Neural cell (in vitro differentiated cells): Measurements from ENCODE around the gene MLLT1. TPM values are rescaled to one million over a fixed set of nuclear protein-coding genes. Genes with fewer than 3 reads are reported as not detected.

Experiments used
- H2AFZ ChIP-seq: fragments of 200-600, 300-800 bp; sonication (generic), shearing (Covaris generic); 2 replicates; pipeline ENCODE4 v1.6.0; 2014; ENCODE audit warnings: low read depth, mild to moderate bottlenecking, antibody characterized with exemption, low read length, moderate library complexity
- H3F3A ChIP-seq: fragments of 200-600 bp; shearing (Covaris generic); 2 replicates; pipeline ENCODE4 v1.6.1; 2016; ENCODE audit warnings: mild to moderate bottlenecking, moderate library complexity, mixed read lengths, antibody characterized with exemption, low read length; ENCODE audit not compliant: insufficient read depth, poor library complexity, severe bottlenecking
- H3K27ac ChIP-seq: fragments of 200-600, 300-800 bp; sonication (generic), shearing (Covaris generic); 2 replicates; pipeline ENCODE4 v1.5.1; 2014; ENCODE audit warnings: mild to moderate bottlenecking, low read length, moderate library complexity
- H3K27me3 ChIP-seq: fragments of 300-800, 200-600 bp; sonication (generic), shearing (Covaris generic); 2 replicates; pipeline ENCODE4 v1.6.0; 2014; ENCODE audit warnings: mild to moderate bottlenecking, low read depth, low read length, moderate library complexity; ENCODE audit not compliant: insufficient read depth
- H3K36me3 ChIP-seq: fragments of 300-800, 200-600 bp; sonication (generic), shearing (Covaris generic); 2 replicates; pipeline ENCODE4 v1.5.1; 2014; ENCODE audit warnings: mild to moderate bottlenecking, antibody characterized with exemption, low read length, moderate library complexity; ENCODE audit not compliant: insufficient read depth
- H3K4me2 ChIP-seq: fragments of 300-800, 200-600 bp; sonication (generic), shearing (Covaris generic); 2 replicates; pipeline ENCODE4 v1.6.0; 2014; ENCODE audit warnings: mild to moderate bottlenecking, low read length
- H3K4me3 ChIP-seq: fragments of 300-800, 200-600 bp; sonication (generic), shearing (Covaris generic); 2 replicates; pipeline ENCODE4 v1.5.1; 2014; ENCODE audit warnings: mild to moderate bottlenecking, low read length, moderate library complexity
- H3K79me2 ChIP-seq: fragments of 200-600 bp; shearing (Covaris generic); replicated peaks from 2 replicates; pipeline ENCODE4 v1.6.0; 2014; ENCODE audit warnings: mild to moderate bottlenecking, low read length, moderate library complexity; ENCODE audit not compliant: insufficient read depth
- H3K9ac ChIP-seq: fragments of 300-800, 200-600 bp; sonication (generic), shearing (Covaris generic); 2 replicates; pipeline ENCODE4 v1.6.1; 2016; ENCODE audit warnings: mild to moderate bottlenecking, low read length, mixed read lengths
- H3K9me2 ChIP-seq: fragments of 200-600 bp; shearing (Covaris generic); 2 replicates; pipeline ENCODE4 v1.6.1; 2016; ENCODE audit warnings: mild to moderate bottlenecking, low read length, mixed read lengths; ENCODE audit not compliant: insufficient read depth
- H3K9me3 ChIP-seq: fragments of 200-600, 300-800 bp; sonication (generic), shearing (Covaris generic); 2 replicates; pipeline ENCODE4 v1.6.1; 2016; ENCODE audit warnings: mild to moderate bottlenecking, mixed run types, low read length, moderate library complexity, mixed read lengths
- H4K20me1 ChIP-seq: fragments of 200-600 bp; shearing (Covaris generic); 2 replicates; pipeline ENCODE4 v1.6.1; 2016; ENCODE audit warnings: mild to moderate bottlenecking, mixed run types; ENCODE audit not compliant: insufficient read depth
- CTCF ChIP-seq: fragments of 450-650 bp; IDR thresholded peaks from 2 replicates; pipeline ENCODE4 v1.5.1; 2014; ENCODE audit warnings: antibody characterized with exemption, mild to moderate bottlenecking, moderate library complexity; ENCODE audit not compliant: poor library complexity, severe bottlenecking
- EP300 ChIP-seq: fragments of 450-650 bp; conservative IDR thresholded peaks from 2 replicates; pipeline ENCODE4 v1.6.1; 2014; ENCODE audit warnings: antibody characterized with exemption, mild to moderate bottlenecking, moderate library complexity; ENCODE audit not compliant: poor library complexity, severe bottlenecking
- EZH2 ChIP-seq: fragments of 200-600, 300-800 bp; shearing (Covaris generic), sonication (generic); IDR thresholded peaks from 2 replicates; pipeline ENCODE4 v1.6.1; 2014; ENCODE audit warnings: antibody characterized with exemption, low read length, borderline replicate concordance, mild to moderate bottlenecking; ENCODE audit not compliant: insufficient read depth, poor library complexity, severe bottlenecking
- MXI1 ChIP-seq: fragments of 450-650 bp; conservative IDR thresholded peaks from 2 replicates; pipeline ENCODE4 v1.6.1; 2014; ENCODE audit warnings: antibody characterized with exemption, mild to moderate bottlenecking; ENCODE audit not compliant: poor library complexity, severe bottlenecking
- POLR2AphosphoS5 ChIP-seq: IDR thresholded peaks from 2 replicates; pipeline ENCODE4 v1.6.1; 2012
- RAD21 ChIP-seq: fragments of 450-650 bp; conservative IDR thresholded peaks from 2 replicates; pipeline ENCODE4 v1.6.1; 2014; ENCODE audit warnings: antibody characterized with exemption, mild to moderate bottlenecking, moderate library complexity
- REST ChIP-seq: IDR thresholded peaks from 2 replicates; pipeline ENCODE4 v1.6.1; 2012; ENCODE audit warnings: borderline replicate concordance
- SMC3 ChIP-seq: fragments of 450-650 bp; conservative IDR thresholded peaks from 2 replicates; pipeline ENCODE4 v1.6.1; 2014; ENCODE audit warnings: antibody characterized with exemption, mild to moderate bottlenecking, moderate library complexity; ENCODE audit not compliant: poor library complexity
- TAF1 ChIP-seq: IDR thresholded peaks from 2 replicates; pipeline ENCODE4 v1.6.1; 2012; ENCODE audit warnings: low read depth
- polyA plus RNA-seq: library from polyadenylated mRNA; depleted of rRNA; stranded (reverse); fragments of >200 nt; gene quantifications from 2 replicates; pipeline ENCODE4 v1.2.3, GENCODE V29; 2014

MLLT1 gene
- polyA plus RNA-seq, 1 donor from 2014 or later: 34.0 TPM

GRCh38 chr19:6220385-6221191, 59.2 kb downstream of the MLLT1 start (continued):
- no peak for TF ChIP-seq REST

GRCh38 chr19:6219586-6220290, 60.0 kb downstream of the MLLT1 start:
- no peak overlapping the region for H2AFZ ChIP-seq
- H3K9me3 ChIP-seq: no peaks in the 10 kb centered on the region
- H3K9ac ChIP-seq: no peak overlapping the region

More at GRCh38 chr19:6219586-6220290, 60.0 kb downstream of the MLLT1 start:
- no peak overlapping the region for H3K27ac ChIP-seq
- no peak overlapping the region for H3K4me2 ChIP-seq
- H4K20me1 ChIP-seq: no peaks in the 10 kb centered on the region
- no peak for TF ChIP-seq RAD21
- TF ChIP-seq EP300: no peak
- TF ChIP-seq EZH2: no peak
- TF ChIP-seq REST: no peak
- no peak for TF ChIP-seq SMC3
- no peak for TF ChIP-seq POLR2AphosphoS5
- TF ChIP-seq TAF1: no peak
- no peak for TF ChIP-seq CTCF
- no peak for TF ChIP-seq MXI1
- peaks cover 14% of the 10 kb centered on the region for H3K79me2 ChIP-seq
- H3F3A ChIP-seq: no peaks in the 10 kb centered on the region
- H3K27me3 ChIP-seq: no peaks in the 10 kb centered on the region
- H3K4me3 ChIP-seq: no peak overlapping the region
- no peaks in the 10 kb centered on the region for H3K36me3 ChIP-seq
- no peaks in the 10 kb centered on the region for H3K9me2 ChIP-seq
